ENCODE results near the gene C1QL4.

DNA sequence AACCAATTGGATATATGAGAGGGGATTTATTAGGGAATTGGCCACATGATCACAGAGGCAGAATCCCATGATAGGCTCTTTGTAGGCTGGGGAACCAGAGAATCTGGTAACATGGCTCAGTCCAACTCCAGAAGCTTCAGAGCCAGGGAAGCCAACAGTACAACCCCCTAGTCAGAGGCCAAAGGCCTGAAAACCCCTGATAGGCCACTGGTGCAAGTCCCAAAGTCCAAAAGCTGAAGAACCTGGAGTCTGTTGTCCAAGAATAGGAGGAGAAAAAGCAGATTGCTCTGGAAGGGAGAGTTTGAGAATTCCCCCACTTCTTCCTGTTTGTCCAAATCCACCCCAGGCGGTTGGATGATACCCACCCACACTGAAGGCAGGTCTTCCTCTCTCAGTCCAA, 22.2 kb downstream of the C1QL4 start:
- TF ChIP-seq CTCF (IDR thresholded peaks at IDR 0.05): no peak
- no peak for TF ChIP-seq POLR2A (IDR thresholded peaks at IDR 0.05)
